Ovary (tissue), 9 donors: ENCODE measurements around the gene TXNRD3. TPM values are rescaled to one million over a fixed set of nuclear protein-coding genes. Genes with fewer than 3 reads are reported as not detected.
"Not testable (repeated sequence)": the region's sequence is repeated elsewhere in the genome, so short reads cannot be mapped to it uniquely, and the experiment has no call there.

Experiments
- DNase-seq, 5 donors: peaks; one replicate each; pipeline ENCODE4 v3.0.0-alpha.2; 2019 to 2020
- H3K27ac ChIP-seq, 2 donors: fragments of 200-600 bp; one replicate each; pipeline versions ENCODE4 v1.5.1 to v1.8.0; 2019 to 2022
- H3K27me3 ChIP-seq: fragments of 200-600 bp; one replicate; pipeline ENCODE4 v1.8.0; 2022
- H3K36me3 ChIP-seq: fragments of 200-600 bp; sonication (generic); one replicate; pipeline ENCODE4 v1.5.1; 2019
- H3K4me1 ChIP-seq: one replicate; pipeline ENCODE4 v1.8.1; 2013; ENCODE audit warnings: mild to moderate bottlenecking, moderate library complexity; ENCODE audit not compliant: insufficient read depth
- H3K4me3 ChIP-seq: fragments of 200-600 bp; sonication (generic); one replicate; pipeline ENCODE4 v1.5.1; 2017
- H3K9me3 ChIP-seq, 2 donors: fragments of 200-600 bp in 1 of 2; sonication (generic) in 1 of 2; one replicate each; pipeline versions ENCODE4 v1.5.1 to v1.8.1; 2013 to 2019; ENCODE audit warnings: mild to moderate bottlenecking in 1 of 2, moderate library complexity in 1 of 2
- CTCF ChIP-seq, 3 donors: fragments of 450-650 bp in 2 of 3; fragments of 200-600 bp in 1 of 3; IDR thresholded peaks; one replicate each; pipeline versions ENCODE4 v1.5.1 to v1.8.0; 2016 to 2022; ENCODE audit warnings: antibody characterized with exemption in 3 of 3, mild to moderate bottlenecking in 1 of 3
- EP300 ChIP-seq: sonication (generic); formaldehyde crosslinking; IDR thresholded peaks from one replicate; pipeline ENCODE4 v1.6.1; 2017; ENCODE audit warnings: antibody characterized with exemption
- POLR2A ChIP-seq: fragments of 450-650 bp; IDR thresholded peaks from one replicate; pipeline ENCODE4 v1.6.1; 2017; ENCODE audit warnings: antibody characterized with exemption, mild to moderate bottlenecking, moderate library complexity
- WGBS, 3 donors: extraction: QIAGEN DNeasy Blood & Tissue Kit in 1 of 3; methylation state at CpG; one replicate each; pipeline versions ENCODE4 v1.1.5 to v1.1.7; 2013 to 2017; 5-methylcytosine and 5-hydroxymethylcytosine counted together
- intact Hi-C, 4 donors: fragments of 100-400 bp; cut with DNase I; formaldehyde crosslinking; loops; one replicate each; pipeline versions ENCODE4 v1.11.0 to v1.15.1; 2022 to 2023
- polyA plus RNA-seq, 2 donors: library from polyadenylated mRNA; stranded (reverse); fragments of 200-250 nt in 1 of 2; fragments of 350-450 nt in 1 of 2; fragmentation: Illumina TruSeq in 1 of 2; extraction: RNeasy Lipid Tissue Mini Kit (QIAGEN cat#74804) in 1 of 2; gene quantifications; one replicate each; pipeline ENCODE4 v1.2.3, GENCODE V29; 2013 to 2014
- total RNA-seq, 7 donors: library from RNA; depleted of rRNA in 2 of 7; stranded (reverse); fragments of >200 nt in 2 of 7; fragmentation: NEBNext Ultra II Directional in 3 of 7; extraction: Animal tissue kit (Norgen Biotek cat#: 25700) in 3 of 7; gene quantifications; one replicate each; pipeline versions ENCODE4 v1.1.0 to v1.2.4, GENCODE V29; 2016 to 2023
- donor health status: DM: no; HTN: no; CAD: no; lungs with moderate emphysema.
- donor health status: DM: no; HTN: no; CAD: no.
- donor health status: Bipolar disorder and iron deficiency.
- donor health status: DM: yes; HTN: yes; CAD: no.
- donor health status: DM: no; HTN: no; CAD: no.
- donor health status: DM: yes; HTN: yes; CAD: no.

The TXNRD3 gene
- total and polyA plus RNA-seq, 9 donors = 10.1 to 25.3 (median 19.6) TPM

- Histone ChIP-seq H3K9me3 (no peaks in the 10 kb centered on the region), H3K27me3 (no peaks in the 10 kb centered on the region), H3K4me3 (no peak overlapping the region), H3K36me3 (no peaks in the 10 kb centered on the region), H3K4me1 (no peaks in the 10 kb centered on the region), H3K27ac (no peak overlapping the region)
- no peak for DNase-seq
- intact Hi-C loops = no loop called here
- TF ChIP-seq CTCF (IDR thresholded peaks at IDR 0.05) = no peak
- no peak for TF ChIP-seq EP300
- TF ChIP-seq POLR2A = no peak
- 82 to 88% (median 84%) methylated on average over 11 of the region's 11 CpGs for WGBS, 3 donors
Measured at GRCh38 chr3:126607214-126607908, 47.6 kb downstream of the TXNRD3 start.

- Histone ChIP-seq H3K27ac (no peak overlapping the region), H3K9me3 (no peaks in the 10 kb centered on the region), H3K27me3 (no peaks in the 10 kb centered on the region), H3K36me3 (no peaks in the 10 kb centered on the region), H3K4me1 (no peaks in the 10 kb centered on the region), H3K4me3 (no peak overlapping the region)
- no peak for DNase-seq
- intact Hi-C loops = no loop called here
- no peak for TF ChIP-seq POLR2A
- TF ChIP-seq CTCF (IDR thresholded peaks at IDR 0.05) = no peak
- TF ChIP-seq EP300 = no peak
- WGBS, 3 donors = 45 to 63% (median 55%) methylated on average over 3 of the region's 3 CpGs
Measured at GRCh38 chr3:126606001-126606400, 48.9 kb downstream of the TXNRD3 start.

GRCh38 chr3:126604691-126605090 lies 50.2 kb downstream of the TXNRD3 start:
- H3K4me3 ChIP-seq = no peak overlapping the region
- H3K9me3 ChIP-seq = no peaks in the 10 kb centered on the region
- intact Hi-C loops = no loop called here
- 93 to 98% (median 97%) methylated on average over 6 of the region's 6 CpGs for WGBS, 3 donors
- H3K27ac ChIP-seq = no peak overlapping the region
- no peak for TF ChIP-seq EP300
- no peak for TF ChIP-seq POLR2A
- no peak for TF ChIP-seq CTCF (IDR thresholded peaks at IDR 0.05)
- no peaks in the 10 kb centered on the region for H3K27me3 ChIP-seq
- H3K36me3 ChIP-seq = no peaks in the 10 kb centered on the region
- no peak for DNase-seq
- no peaks in the 10 kb centered on the region for H3K4me1 ChIP-seq

GRCh38 chr3:126599101-126599500 lies 55.8 kb downstream of the TXNRD3 start:
- H3K4me1 ChIP-seq = no peaks in the 10 kb centered on the region
- no peak for DNase-seq
- TF ChIP-seq POLR2A (no peak), CTCF (IDR thresholded peaks at IDR 0.05) (no peak), EP300 (no peak)
- WGBS, 3 donors = 0 to 48% (median 0%) methylated on average over 1 of the region's 1 CpG
- no peak overlapping the region for H3K27ac ChIP-seq
- no peaks in the 10 kb centered on the region for H3K36me3 ChIP-seq
- H3K4me3 ChIP-seq = no peak overlapping the region
- intact Hi-C loops = no loop called here
- H3K27me3 ChIP-seq = no peaks in the 10 kb centered on the region
- H3K9me3 ChIP-seq = no peaks in the 10 kb centered on the region

GRCh38 chr3:126595479-126595878 lies 59.4 kb downstream of the TXNRD3 start:
- DNase-seq, H3K4me1 ChIP-seq, H3K36me3 ChIP-seq, H3K4me3 ChIP-seq, H3K27me3 ChIP-seq, H3K9me3 ChIP-seq, intact Hi-C loops, H3K27ac ChIP-seq: not testable (repeated sequence)
- WGBS, 3 donors = 97 to 98% (median 97%) methylated on average over 4 of the region's 4 CpGs

GRCh38 chr3:126591515-126591914 lies 63.4 kb downstream of the TXNRD3 start:
- H3K4me3 ChIP-seq, intact Hi-C loops, H3K9me3 ChIP-seq, H3K4me1 ChIP-seq, H3K27ac ChIP-seq, H3K36me3 ChIP-seq, DNase-seq, H3K27me3 ChIP-seq: not testable (repeated sequence)
- 66 to 74% (median 71%) methylated on average over 5 of the region's 5 CpGs for WGBS, 3 donors
